HG03432 (cell line): ENCODE results near the gene CITED2.
A peak's percentile ranks its signal among the peaks of the same experiment; 100 is the strongest.
"Not testable (repeated sequence)": the region's sequence is repeated elsewhere in the genome, so short reads cannot be mapped to it uniquely, and the experiment has no call there.

Experiments used
- ATAC-seq: cut with Tn5 transposase; IDR thresholded peaks from one replicate; pipeline ENCODE4 v1.9.1; 2021; ENCODE audit warnings: mild to moderate bottlenecking, moderate library complexity; ENCODE audit not compliant: unreplicated experiment

The CITED2 gene

DNA sequence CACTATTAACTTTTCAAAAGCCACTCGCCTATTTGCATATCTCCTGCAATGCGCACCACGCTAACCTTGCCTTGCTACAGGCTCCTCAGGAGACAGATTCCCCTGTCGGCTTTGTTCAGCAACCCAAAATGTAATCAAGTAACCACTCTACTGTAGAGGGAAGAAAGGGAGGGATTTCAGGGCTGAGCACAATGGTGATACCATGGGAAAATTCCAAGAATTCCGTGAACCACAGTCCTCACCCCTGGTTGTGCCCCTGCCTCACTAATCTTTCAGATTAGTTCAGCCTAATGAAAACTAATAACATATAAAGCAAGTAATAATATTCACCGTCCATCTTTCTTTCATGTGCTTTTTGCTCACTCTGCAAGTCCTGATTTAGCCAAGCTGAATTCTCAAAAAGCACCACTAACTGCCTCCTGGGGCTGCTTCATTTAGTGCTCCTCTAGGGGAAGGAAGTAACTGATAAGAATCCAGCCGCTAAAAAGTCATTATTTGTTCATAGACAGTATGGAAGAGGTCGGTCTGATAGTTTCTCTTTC, 6.6 kb downstream of the CITED2 start:
- no peak for ATAC-seq

- ATAC-seq, result no peak
Measured at GRCh38 chr6:139364982-139365379, 9.5 kb downstream of the CITED2 start.

- peak; percentile 65 for ATAC-seq
Measured at GRCh38 chr6:139364302-139364981, 10.0 kb downstream of the CITED2 start.

DNA sequence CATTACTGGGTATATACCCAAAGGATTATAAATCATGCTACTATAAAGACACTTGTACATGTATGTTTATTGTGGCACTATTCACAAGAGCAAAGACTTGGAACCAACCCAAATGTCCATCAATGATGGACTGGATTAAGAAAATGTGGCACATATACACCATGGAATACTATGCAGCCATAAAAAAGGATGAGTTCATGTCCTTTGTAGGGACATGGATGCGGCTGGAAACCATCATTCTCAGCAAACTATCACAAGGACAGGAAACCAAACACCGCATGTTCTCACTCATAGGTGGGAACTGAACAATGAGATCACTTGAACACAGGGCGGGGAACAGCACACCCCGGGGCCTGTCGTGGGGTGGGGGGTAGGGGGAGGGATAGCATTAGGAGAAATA, 10.7 kb downstream of the CITED2 start:
- not testable (repeated sequence) for ATAC-seq

- ATAC-seq, result not testable (repeated sequence)
Measured at GRCh38 chr6:139363123-139363522, 11.3 kb downstream of the CITED2 start.

- no peak for ATAC-seq
Measured at GRCh38 chr6:139361211-139361610, 13.2 kb downstream of the CITED2 start.

DNA sequence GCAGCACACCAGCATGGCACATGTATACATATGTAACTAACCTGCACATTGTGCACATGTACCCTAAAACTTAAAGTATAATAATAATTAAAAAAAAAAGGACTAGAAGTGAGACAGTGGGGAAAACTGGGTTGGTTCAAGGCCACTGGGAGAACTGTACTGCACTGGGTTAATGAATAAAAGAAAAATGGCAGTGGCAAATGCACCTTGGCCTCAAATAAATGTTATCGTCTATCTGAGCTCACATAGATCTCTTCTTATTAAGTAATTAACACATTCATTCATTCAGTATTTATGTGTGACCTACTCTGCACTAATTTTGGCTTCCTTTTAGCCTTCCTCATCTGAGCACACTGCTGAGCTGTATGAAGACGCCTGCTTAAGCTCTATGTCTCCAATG, 17.5 kb downstream of the CITED2 start:
- ATAC-seq, result no peak

DNA sequence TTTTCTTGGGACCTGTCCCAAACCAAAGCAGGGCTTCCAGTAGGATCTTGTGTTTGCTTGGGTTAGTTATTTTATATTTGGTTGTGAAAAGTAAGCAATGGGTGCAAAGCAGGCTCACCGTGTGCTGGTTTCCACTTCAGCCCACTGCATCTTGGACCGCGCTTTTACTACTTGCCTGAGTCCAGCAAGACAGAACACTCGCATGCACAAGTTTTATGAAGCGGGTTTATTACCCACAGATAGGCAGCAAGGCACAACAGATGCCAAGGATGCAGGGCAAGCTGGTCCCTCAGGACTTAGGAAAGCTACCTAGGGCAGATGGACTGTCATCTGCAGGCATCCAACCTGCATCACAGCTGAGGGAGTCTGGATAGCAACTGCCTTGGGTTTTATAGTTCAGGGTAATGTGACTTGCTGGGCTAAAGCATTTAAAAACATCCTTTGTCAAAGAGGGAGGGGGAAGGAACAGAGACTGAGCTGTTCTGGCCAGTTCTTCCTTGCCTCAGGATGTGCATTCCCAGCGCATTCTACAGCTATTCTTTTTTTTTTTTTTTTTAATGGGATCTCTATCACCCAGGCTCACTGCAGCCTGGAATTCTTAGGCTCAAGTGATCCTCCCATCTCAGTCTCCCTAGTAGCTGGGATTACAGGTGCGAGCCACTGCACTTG, 18.5 kb downstream of the CITED2 start:
- no peak for ATAC-seq

DNA sequence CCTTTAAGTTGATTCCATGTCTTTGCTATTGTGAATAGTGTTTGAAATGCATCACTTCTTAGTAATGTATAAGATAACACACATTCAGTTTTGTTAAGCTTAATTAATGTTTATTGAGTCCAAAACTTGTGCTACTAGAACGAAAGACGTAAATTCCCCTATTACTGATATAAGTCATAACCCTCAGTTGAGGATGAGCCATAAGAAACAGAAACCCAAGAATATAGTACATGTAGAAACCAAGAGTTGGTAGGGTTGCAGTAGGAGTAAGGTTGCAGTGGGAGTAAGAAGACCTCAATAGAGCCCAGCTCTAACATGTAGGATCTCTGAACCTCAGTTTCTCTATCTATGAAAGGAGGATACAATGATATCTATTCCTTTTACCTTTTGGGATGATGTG, 19.3 kb downstream of the CITED2 start:
- ATAC-seq, result peak; percentile 76

DNA sequence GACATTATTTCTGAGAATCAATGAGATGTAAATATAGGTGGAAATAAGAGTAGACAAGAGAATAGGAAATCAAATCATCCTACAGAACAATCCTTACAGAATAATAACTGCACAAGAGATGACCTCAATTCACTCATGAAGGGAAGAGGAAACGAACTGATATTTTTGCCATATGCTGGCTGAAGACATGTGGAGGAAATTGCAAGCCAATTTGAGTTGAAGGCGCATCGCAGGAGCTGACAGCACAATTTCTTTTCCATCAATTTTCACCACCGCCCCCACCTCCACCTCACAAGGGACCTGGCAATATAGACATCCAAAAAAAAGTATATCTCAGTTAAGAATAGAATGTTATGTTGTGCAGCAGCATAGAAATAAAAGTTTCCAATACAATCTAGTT, 20.3 kb downstream of the CITED2 start:
- no peak for ATAC-seq

DNA sequence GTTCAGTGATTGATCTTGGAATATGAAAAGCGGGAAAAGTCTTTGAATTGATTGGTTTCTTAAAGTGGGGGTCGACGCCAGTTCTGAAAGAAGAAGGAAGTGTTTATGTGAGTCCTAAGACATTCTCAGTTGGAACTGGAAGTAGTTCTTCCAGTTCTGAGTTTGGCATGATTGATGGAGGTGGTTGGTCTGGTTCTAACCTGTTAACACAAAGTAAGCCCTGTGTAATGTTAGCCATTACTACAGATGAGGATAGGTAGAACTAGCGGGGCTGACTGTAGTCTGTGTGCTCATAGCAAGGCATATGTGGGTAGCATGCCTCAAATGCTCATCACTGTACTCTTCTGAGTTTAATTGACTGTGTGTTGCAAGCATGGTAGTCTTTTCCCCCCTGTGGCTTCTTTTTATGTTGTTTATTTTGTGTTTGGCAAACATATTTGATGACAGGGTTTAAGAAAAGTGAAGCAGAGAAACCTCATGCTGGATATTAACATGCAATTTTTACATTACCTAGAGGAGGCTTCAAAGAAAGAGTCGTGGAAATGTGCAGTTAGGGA, 24.9 kb downstream of the CITED2 start:
- ATAC-seq, result no peak

- ATAC-seq, result no peak
Measured at GRCh38 chr6:139346392-139346791, 28.1 kb downstream of the CITED2 start.

- ATAC-seq, result no peak
Measured at GRCh38 chr6:139344186-139344963, 30.1 kb downstream of the CITED2 start.

DNA sequence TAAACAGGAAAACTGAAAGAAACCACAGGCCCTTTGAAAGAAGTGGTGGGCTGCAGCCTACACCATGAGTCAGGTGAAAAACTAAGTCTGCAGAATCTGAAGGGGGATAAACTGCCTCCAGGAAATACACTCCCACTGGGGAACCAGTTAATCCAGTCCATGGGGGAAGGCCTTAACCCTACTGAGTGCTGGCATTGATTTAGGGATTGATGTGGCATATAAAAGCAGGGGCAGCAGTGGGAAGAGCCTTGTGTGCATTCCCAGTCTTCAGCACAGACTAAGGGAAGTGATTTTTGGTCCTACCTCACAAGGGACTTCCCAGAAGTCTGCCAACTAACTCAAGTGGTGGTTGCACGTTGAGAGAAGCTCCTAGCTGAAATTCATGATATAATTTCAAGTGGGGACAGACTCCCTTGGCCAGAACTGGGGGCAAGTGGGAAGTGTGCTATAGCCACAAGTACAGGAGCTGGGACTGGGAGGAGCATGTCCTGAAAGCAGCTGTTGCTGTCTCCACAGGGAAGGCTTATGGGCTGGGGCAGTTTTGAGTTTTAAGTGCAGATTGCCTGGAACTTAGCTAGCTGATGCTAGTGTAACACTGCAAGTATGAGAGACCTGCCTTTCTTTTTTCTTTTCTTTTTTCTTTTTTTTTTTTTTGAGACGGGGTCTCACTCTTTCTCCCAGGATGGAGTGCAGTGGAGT, 31.2 kb downstream of the CITED2 start:
- peak; percentile 52 for ATAC-seq

DNA sequence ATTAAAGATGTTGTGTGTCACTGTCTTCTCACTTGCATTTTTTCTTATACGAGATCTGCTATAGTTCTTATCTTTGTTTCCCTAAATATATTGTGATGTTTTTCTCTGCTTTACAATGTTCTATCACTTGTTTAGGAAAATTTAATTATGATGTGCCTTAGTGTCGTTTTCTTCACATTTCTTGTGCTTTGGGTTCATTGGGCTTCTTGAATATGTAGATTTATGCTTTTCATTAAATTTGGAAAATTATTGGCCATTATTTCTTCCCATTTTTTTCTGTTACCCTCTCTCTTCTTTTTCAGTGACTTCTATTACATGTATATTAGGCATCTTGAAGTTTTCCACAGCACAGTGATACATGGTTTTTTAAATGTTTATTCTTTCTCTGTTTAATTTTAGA, 33.4 kb downstream of the CITED2 start:
- no peak for ATAC-seq

DNA sequence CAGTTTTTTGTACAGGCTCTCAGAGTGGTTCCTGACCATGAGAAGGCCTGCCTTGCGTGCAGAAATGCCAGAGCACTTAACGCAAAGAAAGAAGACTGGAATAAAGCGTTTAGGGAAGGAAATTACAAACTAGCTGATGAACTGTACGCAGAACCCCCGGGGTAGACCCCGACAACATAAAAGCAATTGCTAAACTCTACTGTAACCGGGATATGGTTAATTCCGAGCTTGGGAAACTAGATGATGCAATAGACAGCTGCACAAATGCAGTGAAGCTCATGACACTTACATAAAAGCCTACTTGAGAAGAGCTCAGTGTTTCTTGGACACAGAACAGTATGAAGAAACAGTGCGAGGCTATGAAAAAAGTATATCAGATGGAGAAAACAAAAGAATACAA, 35.7 kb downstream of the CITED2 start:
- no peak for ATAC-seq

- no peak for ATAC-seq
Measured at GRCh38 chr6:139337830-139338229, 36.6 kb downstream of the CITED2 start.

DNA sequence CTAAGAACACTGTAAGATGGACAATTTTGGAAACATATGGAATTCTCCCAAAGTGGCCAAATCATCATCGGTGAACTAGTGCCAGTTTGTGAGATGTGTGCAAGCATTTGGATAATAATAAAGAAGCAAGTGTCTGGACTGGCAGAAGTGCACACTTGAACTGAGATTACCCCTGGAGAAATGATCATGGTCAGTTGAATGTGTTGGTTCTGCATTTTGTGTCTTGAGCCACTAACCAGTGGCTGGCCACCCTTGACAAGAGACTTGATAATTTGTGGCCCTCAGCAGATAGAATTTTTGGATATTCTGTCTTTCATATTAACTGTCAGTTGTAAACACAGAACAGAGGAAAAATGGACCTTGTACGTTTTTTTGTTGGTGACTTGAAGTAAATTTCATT, 37.4 kb downstream of the CITED2 start:
- ATAC-seq, result peak; percentile 18

DNA sequence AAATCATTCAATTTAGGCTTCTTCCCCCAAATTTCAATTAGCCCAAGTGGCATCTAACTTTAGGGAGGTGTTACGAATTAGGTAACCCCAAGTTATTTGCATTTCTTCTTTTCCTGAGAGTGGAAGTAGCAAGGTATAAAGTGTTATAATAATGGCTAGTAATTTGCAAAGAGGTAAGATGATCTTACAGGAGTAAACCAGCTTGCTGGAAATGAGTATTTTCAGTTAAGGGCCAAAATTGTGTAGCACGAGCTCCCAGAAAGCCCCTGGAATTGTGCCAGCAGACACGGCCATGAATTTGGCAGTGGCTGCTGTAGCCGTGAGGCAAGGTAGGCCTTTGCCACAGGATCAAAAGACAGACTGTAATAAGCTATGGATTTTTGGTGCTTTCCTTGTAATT, 38.0 kb downstream of the CITED2 start:
- peak; percentile 79 for ATAC-seq

- no peak for ATAC-seq
Measured at GRCh38 chr6:139335447-139336210, 38.8 kb downstream of the CITED2 start.
